NCI-H1436 treated with DMSO at 0.1 percent for 48 hours (cell line): ENCODE data around the gene TOPORS.
"Not testable (repeated sequence)": the region's sequence is repeated elsewhere in the genome, so short reads cannot be mapped to it uniquely, and the experiment has no call there.

Experiments
- DNase-seq: peaks from one replicate; lab custom pipeline; 2025; lab: John Stamatoyannopoulos, UW

Gene TOPORS

GRCh38 chr9:32552172-32552872 is at the start of gene TOPORS, which contains the start of gene SMIM27:
Gene TOPORS, minus strand, starts transcription at chr9:32552586. Its CDS starts 150 bp downstream, at chr9:32552436.
Gene SMIM27, plus strand, starts transcription at chr9:32552327. Its CDS starts 108 bp downstream, at chr9:32552435.
- DNase-seq, result peak; percentile 56

GRCh38 chr9:32599021-32599420 is 46.6 kb upstream of the TOPORS start:
- not testable (repeated sequence) for DNase-seq

- no peak for DNase-seq
These were observed 44.5 kb upstream of the TOPORS start for GRCh38 chr9:32596936-32597335.

- DNase-seq, result no peak
These were observed 43.9 kb upstream of the TOPORS start for GRCh38 chr9:32596096-32596865.

GRCh38 chr9:32590898-32591297 is 38.5 kb upstream of the TOPORS start:
- no peak for DNase-seq

DNA sequence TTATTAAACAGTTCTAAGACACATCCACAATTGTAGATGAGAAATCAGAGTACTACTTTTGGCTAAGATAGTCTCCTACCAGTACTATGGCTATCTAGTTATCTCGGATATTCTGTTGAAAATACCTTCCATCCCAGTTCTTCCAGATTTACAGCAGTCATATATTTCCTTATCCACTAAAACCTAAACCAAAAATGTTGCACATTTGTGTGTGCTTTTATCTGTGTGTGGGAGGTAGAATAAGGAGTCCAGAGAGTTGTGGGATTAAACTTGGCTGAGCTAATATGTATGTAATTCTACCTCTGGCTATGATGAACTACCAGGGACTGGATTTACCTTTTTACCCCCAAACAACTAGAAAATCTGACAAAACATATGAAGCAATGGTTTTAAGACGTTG is 38.1 kb upstream of the TOPORS start:
- DNase-seq, result no peak

DNA sequence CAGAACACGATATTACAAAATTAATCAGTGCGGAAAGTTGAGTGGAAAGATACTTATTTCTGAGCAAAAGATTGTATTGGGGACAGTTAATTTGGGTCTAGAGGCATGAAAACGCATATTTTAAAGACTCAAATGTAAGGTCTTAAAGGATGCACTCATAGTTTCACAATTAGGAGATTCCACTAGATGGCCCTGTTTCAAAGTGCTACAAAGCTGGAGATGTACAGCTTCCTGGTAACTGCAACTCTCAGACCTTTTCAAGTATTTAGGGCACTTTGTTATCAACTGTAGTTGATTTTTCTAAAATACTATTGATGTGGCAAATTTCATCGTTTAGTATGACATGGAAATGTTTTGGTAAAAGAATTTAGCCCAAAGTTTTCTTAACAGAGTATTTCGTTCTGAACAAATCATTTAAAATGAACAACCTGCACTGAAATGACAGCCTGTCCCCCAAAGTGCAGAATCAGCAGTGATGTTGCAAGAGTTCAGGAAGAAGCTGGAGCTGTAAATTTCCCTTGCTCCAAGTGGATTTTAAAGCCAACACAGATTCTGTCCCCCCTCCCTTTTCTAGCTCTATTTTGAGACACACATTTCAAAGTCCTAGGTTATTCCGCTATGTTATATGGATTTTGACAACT is 36.8 kb upstream of the TOPORS start:
- peak; percentile 2 for DNase-seq

- no peak for DNase-seq
These were observed 35.5 kb upstream of the TOPORS start for GRCh38 chr9:32587901-32588300.

- DNase-seq, result no peak
These were observed 32.4 kb upstream of the TOPORS start for GRCh38 chr9:32584784-32585183.

DNA sequence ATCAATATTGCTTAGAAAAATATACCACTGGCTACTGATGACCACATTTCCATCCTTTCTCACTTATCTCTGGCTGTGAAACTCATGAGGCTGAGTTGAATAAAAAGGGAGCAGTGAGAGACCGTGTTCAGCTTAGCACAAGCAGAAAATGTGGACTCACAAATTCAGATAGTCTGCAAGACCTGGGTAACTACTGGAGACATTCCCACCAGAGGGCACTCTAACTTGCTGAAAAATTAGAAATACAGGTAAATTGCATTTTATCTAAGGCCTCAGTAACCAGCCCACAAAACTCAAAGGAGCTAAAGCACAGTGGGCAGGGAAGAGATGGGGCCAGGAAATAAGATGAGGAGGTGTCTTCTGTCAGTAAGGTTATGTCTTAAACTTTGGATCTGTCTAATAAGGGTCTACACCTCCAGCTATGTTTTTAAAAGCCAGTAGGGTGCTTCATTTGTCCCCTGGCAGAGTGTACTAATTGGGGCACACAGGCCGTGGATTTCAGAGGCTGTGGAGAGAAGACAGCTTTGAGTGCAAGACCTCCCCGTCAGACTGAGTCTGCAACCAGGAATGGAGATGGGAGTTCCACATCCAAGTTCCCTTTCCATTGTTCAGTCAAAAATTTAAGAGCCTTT is 29.2 kb upstream of the TOPORS start:
- DNase-seq, result peak; percentile 27

DNA sequence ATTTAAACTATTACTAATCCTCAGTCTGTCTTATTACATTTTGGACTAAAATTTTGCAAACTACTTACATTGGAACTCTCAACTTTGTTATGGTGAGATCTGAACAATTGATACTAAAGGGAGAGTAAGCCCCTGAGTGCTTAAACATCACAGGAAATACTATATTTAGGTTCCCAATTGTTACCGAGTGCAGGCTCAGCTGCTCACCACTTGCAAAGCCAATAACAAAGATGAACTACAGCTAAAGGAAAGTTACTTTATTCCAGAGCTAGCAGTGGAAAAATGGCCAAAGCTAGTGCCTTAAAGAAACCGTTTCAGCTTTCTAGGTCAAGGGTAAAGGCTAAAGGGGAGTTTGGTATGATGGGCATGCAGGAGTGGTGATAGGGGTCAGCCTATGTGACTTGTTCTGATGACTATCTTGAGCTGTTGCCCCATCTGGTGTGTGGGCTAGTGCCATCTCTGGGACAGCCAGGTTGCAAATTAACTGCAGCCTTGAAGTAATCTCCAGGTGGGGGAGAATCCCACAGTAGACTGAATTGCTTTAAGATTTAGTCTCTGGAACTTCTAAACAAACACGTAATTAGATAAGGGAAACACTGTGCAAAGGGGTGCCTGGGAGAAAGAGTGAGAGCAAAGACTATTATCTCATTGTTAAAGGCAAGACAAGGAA is 28.4 kb upstream of the TOPORS start:
- no peak for DNase-seq

DNA sequence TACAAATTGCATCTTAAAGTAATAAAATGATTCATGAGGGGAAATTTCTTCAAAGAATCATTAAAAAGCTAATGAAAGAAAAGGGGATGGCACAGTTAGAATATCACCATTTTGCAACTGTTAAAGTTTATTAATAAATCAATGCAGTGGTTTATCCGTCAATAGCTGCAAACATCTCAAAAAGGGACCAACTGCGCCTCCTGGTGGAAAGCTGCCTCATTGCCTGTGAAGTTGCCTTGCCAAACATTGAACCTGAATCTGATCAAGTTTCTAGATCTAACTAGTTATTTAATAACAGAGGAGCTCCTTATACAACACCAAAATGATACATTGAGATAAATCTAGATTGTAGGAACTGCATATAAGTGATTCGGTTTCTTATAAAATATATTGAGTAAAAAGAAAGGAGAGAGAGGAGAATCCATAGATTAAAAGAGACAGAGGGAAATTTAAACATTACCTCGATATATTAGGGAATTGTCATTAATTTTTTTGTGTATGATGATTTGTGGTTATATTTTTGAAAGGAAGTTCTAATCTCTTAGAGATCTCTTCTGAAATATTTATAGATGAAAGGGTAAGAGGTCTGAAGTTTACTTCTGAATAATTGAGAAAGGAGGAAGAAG is 27.4 kb upstream of the TOPORS start:
- DNase-seq, result no peak

DNA sequence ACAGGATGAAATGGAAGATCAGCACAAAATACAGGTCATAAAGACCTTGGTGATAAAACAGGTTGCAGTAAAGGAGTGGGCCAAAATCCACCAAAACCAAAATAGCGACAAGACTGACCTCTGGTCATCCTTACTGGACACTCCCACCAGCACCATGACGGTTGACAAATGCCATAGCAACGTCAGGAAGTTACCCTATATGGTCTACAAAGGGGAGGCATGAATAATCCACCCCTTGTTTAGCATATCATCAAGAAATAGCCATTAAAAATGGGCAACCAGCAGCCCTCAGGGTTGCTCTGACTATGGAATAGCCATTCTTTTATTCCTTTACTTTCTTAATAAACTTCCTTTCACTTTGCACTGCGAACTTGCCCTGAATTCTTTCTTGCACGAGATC is 26.6 kb upstream of the TOPORS start:
- DNase-seq, result no peak

DNA sequence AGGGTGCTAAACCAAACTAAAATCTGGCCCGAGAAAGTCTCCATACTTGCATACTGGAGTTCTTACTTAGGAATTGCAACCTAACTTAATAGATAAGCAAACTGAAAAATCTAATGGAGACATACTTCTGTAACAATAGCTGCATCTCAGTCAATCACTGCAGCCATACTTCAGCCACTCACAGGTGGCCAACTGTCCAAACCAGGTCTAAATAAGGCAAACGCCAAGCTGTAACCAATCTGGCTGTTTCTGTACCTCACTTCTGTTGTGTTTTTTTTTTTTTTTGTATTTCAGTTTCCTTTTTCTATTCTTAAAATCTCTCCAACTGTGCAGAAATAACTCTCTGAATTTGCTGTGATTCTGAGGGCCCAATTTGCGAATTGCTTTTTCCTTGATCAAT is 24.9 kb upstream of the TOPORS start:
- DNase-seq, result no peak

DNA sequence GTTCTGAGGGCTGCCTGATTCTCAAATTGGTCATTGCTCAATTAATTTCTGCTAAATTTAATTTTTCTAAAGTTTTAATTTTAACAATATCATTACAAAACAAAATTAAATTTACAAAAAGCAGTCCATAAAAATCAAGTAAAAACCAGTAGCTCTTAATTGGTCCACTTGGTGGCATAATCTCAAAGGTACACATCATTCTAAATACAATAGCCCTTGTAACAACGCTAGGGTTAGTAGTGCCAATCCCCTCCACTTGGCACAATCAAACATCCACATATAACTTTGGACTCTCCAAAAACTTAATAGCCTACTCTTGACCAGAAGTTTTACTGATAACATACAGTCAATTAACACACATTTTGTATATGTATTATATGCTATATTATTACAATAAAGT is 22.5 kb upstream of the TOPORS start:
- DNase-seq, result no peak

- no peak for DNase-seq
These were observed 21.4 kb upstream of the TOPORS start for GRCh38 chr9:32573821-32574220.

DNA sequence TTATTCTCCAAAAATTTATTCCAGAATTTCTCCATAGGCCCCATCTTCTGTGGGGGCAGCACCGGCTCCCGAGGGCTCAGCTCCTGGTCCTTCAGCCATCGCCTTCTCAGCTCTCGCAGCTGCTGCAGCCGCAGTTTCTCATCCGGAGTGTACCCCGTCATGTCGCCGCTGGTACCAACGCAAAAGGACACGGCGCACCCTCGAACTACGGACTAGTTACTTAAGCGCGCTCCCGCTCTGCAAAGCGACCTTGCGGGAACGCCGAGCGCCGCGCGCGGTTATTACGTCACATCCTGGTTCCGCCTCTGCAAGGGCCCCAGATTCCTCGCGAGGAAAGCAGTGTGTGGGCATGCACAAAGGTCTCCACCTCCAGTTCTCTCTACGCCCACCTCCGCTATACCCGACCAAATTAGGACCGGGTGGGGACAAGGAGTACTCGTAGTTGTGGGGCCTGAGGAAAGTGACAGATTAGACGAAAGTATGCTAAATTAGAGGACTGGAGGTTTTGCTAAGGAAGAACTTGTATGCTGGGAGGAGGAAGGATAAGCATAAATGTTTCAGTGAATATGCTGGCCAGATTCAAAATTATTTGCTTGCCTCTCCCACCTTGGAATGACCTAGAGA is 20.6 kb upstream of the TOPORS start, which contains the start of gene NDUFB6:
NDUFB6 (minus strand) TSS at position 260 of the 624 bp plus-strand sequence; CDS start at position 161, 99 bp downstream.
- peak; percentile 62 for DNase-seq

- DNase-seq, result peak; percentile 10
These were observed 19.8 kb upstream of the TOPORS start for GRCh38 chr9:32571969-32572899.

GRCh38 chr9:32570262-32570661 is 17.9 kb upstream of the TOPORS start:
- DNase-seq, result no peak

DNA sequence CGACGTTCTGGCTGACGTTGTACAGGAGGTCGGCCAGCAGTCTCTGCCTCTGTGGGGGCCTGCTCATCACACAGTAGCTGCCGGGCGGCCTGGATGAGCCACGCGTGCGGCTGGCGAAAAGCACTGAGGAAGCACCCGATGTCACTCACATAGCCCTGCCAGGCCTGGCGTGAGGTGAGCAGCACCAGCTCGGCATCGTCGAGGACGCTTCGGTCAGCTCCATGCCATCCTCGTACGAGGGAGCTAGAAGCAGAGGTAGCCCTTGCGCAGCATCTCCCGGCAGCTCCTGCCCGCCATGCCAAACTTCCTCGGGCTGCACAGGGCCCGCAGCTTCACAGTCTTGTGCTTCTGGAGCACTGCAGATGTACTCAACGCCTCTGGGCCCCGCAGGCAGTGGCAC is 14.4 kb upstream of the TOPORS start:
- DNase-seq, result no peak
